ENCODE data around the gene ATP8A2. TPM values are rescaled to one million over a fixed set of nuclear protein-coding genes. Genes with fewer than 3 reads are reported as not detected.

Gene ATP8A2
- total RNA-seq, 1 experiment from 2014 or later: not detected

DNA sequence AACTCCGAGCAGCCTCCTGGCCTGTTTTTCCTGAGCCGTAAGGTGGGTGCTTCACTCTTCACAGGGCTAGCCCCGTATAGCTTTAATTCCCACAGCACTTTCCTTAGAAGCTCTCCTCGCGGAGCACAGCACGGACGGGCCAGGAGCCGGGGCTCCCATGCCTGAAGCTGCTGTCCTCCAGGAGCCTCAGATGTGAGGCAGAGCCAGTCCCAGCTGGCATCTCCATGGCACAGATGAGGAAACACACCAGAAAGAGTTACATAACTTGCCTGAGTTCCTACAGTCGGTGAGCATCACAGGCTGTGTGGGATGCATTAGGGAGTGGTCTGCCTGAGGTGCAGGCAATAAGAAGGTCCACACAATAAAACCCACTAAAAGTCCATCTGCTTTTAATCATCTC is 118.5 kb downstream of the ATP8A2 start:
- TF ChIP-seq EZH2 (IDR thresholded peaks at IDR 0.05; ENCODE audit: low read depth): no peak
- TF ChIP-seq, protein P1, sequence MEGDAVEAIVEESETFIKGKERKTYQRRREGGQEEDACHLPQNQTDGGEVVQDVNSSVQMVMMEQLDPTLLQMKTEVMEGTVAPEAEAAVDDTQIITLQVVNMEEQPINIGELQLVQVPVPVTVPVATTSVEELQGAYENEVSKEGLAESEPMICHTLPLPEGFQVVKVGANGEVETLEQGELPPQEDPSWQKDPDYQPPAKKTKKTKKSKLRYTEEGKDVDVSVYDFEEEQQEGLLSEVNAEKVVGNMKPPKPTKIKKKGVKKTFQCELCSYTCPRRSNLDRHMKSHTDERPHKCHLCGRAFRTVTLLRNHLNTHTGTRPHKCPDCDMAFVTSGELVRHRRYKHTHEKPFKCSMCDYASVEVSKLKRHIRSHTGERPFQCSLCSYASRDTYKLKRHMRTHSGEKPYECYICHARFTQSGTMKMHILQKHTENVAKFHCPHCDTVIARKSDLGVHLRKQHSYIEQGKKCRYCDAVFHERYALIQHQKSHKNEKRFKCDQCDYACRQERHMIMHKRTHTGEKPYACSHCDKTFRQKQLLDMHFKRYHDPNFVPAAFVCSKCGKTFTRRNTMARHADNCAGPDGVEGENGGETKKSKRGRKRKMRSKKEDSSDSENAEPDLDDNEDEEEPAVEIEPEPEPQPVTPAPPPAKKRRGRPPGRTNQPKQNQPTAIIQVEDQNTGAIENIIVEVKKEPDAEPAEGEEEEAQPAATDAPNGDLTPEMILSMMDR (conservative IDR thresholded peaks at IDR 0.05): no peak
- Histone ChIP-seq H3K9me3 (ENCODE audit: insufficient read depth, low read depth) (no peaks in the 10 kb centered on the region), H3K4me2 (no peak overlapping the region), H3K36me3 (ENCODE audit: low read depth) (no peaks in the 10 kb centered on the region), H2AFZ (no peak overlapping the region), H3K4me1 (replicated peaks; ENCODE audit: insufficient read depth) (no peaks in the 10 kb centered on the region), H3K79me2 (ENCODE audit: low read depth) (no peaks in the 10 kb centered on the region), H3K4me3 (no peak overlapping the region), H3K27me3 (ENCODE audit: insufficient read depth, low read depth) (peaks cover 77% of the 10 kb centered on the region), H4K20me1 (ENCODE audit: insufficient read depth) (no peaks in the 10 kb centered on the region), H3F3A (ENCODE audit: insufficient read depth, low read depth) (no peaks in the 10 kb centered on the region), H3K9me2 (ENCODE audit: insufficient read depth) (no peaks in the 10 kb centered on the region), H3K27ac (no peak overlapping the region)
- intact Hi-C loops (cut with micrococcal nuclease; ENCODE audit: unreplicated experiment): no loop called here
- no peak for DNase-seq
- CTCF ChIA-PET: no interaction called here
- no TSS peak for BruUV-seq (replicated peaks)
- POLR2A ChIA-PET (ENCODE audit: unreplicated experiment): no interaction called here

DNA sequence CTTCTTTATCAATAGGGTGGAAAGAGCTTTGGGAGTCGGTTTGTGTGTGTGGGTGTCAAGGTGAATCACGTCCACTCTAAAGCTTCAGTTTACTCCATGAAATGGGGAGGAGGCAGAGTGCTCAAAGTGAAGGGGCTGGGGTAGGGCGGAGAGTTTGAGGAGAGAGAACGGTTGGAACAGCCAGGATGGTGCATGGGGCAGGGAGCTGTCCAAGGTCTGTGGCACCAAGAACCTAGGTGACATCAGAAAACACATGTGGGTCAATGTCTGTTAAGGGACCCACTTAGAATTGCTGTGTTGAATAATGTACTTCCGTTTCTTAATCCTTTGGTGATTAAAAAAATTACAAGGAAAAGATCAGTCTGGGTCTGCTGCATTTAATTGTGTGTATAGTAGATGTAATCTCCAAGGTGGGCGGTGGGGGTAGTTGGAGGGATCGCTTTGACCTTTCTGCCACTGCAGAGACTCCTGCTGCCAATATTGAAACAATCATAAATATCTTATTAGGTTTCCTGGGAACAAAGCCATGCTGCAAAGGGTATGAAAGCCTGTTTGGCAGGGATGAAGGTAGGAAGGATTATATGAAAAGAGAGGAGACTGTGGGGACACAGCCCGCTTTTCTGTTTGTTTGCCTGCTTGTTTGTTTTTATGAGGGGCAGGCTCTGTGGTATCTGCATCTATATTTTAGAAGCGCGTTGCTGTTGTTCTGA is 122.3 kb downstream of the ATP8A2 start:
- Histone ChIP-seq H3K27me3 (ENCODE audit: insufficient read depth, low read depth) (peaks cover 74% of the 10 kb centered on the region), H3K4me3 (no peak overlapping the region), H3K27ac (no peak overlapping the region), H3K9me2 (ENCODE audit: insufficient read depth) (no peaks in the 10 kb centered on the region), H3K4me1 (replicated peaks; ENCODE audit: insufficient read depth) (no peaks in the 10 kb centered on the region), H3K4me2 (no peak overlapping the region), H4K20me1 (ENCODE audit: insufficient read depth) (no peaks in the 10 kb centered on the region), H3F3A (ENCODE audit: insufficient read depth, low read depth) (no peaks in the 10 kb centered on the region), H3K79me2 (ENCODE audit: low read depth) (no peaks in the 10 kb centered on the region), H2AFZ (no peak overlapping the region), H3K36me3 (ENCODE audit: low read depth) (no peaks in the 10 kb centered on the region), H3K9me3 (ENCODE audit: insufficient read depth, low read depth) (no peaks in the 10 kb centered on the region)
- intact Hi-C loops (cut with micrococcal nuclease; ENCODE audit: unreplicated experiment): no loop called here
- TF ChIP-seq, protein P1 (conservative IDR thresholded peaks at IDR 0.05): no peak
- TF ChIP-seq EZH2 (IDR thresholded peaks at IDR 0.05; ENCODE audit: low read depth): no peak
- ChIA-PET POLR2A (ENCODE audit: unreplicated experiment) (no interaction called here), CTCF (no interaction called here)
- BruUV-seq (replicated peaks): no TSS peak
- DNase-seq: no peak

GRCh38 chr13:25494698-25495411 is 123.1 kb downstream of the ATP8A2 start:
- no TSS peak for BruUV-seq (replicated peaks)
- TF ChIP-seq, protein P1 (conservative IDR thresholded peaks at IDR 0.05): no peak
- intact Hi-C loops (cut with micrococcal nuclease; ENCODE audit: unreplicated experiment): no loop called here
- Histone ChIP-seq H3K9me3 (ENCODE audit: insufficient read depth, low read depth) (no peaks in the 10 kb centered on the region), H3K4me1 (replicated peaks; ENCODE audit: insufficient read depth) (no peaks in the 10 kb centered on the region), H3K4me3 (no peak overlapping the region), H3K36me3 (ENCODE audit: low read depth) (no peaks in the 10 kb centered on the region), H3K9me2 (ENCODE audit: insufficient read depth) (no peaks in the 10 kb centered on the region), H2AFZ (no peak overlapping the region), H3K79me2 (ENCODE audit: low read depth) (no peaks in the 10 kb centered on the region), H3F3A (ENCODE audit: insufficient read depth, low read depth) (no peaks in the 10 kb centered on the region), H3K27ac (no peak overlapping the region), H3K4me2 (no peak overlapping the region), H4K20me1 (ENCODE audit: insufficient read depth) (no peaks in the 10 kb centered on the region), H3K27me3 (ENCODE audit: insufficient read depth, low read depth) (peaks cover 74% of the 10 kb centered on the region)
- no peak for DNase-seq
- ChIA-PET POLR2A (ENCODE audit: unreplicated experiment) (no interaction called here), CTCF (no interaction called here)
